ENCODE data around the gene RNF217. TPM values are rescaled to one million over a fixed set of nuclear protein-coding genes. Genes with fewer than 3 reads are reported as not detected.

RNF217 gene
- total RNA-seq, 2 donors from 2014 or later = 8.6 to 15.5 TPM

- no peak for DNase-seq
- ATAC-seq = no peak
- intact Hi-C loops (cut with DNase I, micrococcal nuclease) = no loop called here
Observed at GRCh38 chr6:125075741-125076481, 113.7 kb downstream of the RNF217 start.

GRCh38 chr6:125076482-125076742, 114.2 kb downstream of the RNF217 start:
- DNase-seq (no peak), ATAC-seq (no peak)
- intact Hi-C loops (cut with DNase I, micrococcal nuclease) = no loop called here

DNA sequence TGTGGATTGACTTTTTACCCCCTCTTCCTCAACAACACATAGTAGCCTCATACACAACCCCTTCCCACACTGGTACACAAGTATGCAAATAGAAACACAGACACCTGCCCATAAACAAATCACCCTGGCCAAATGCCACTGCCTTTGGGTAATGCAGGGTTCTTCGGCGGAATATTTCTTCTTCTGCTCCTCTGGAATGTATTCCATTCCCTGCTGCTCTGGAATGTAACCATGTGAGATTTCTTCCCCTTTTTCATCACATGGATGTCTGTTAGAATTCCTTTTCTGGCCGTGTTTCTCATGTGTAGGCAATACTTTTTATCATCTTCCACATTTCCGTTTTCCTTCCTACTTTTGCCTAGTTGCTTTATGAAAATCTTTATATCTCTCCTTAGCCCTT, 115.2 kb downstream of the RNF217 start:
- DNase-seq (no peak), ATAC-seq (no peak)
- intact Hi-C loops (cut with DNase I, micrococcal nuclease) = no loop called here

DNA sequence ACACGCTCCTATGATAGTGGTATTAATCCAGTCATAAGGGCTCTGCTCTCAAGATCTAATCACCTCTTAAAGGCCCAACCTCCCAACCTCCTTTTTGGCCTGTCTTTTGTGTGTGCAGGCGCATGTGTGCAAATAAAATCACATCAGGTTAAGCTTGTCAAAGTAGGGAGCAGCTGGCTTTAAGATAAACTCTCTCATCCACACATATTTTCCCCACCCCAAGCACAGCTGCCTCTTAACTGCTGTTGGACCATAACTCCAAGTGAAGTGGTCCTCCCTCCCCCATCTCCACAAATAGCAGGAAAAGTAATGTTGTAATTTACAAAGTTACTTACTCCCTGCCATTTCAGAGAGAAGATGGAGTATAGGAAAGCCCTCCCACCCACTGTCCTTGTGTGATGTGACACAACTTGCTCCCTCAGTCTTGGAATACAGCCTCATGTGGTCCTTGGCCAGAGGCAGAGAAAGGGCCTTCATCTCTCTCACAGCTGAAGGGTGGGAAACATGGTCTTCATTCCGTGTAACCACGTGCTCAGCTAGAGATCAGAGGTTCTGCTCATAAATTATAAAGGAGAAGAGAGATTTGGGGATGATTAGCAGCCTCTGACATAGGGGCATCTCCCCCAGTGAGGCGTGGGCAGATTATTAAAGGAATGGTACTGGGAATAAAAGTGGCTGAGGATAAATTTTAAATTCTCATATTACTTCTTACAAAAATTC, 116.5 kb downstream of the RNF217 start:
- intact Hi-C loops (cut with DNase I, micrococcal nuclease) = no loop called here
- DNase-seq (no peak), ATAC-seq (no peak)

- intact Hi-C loops (cut with DNase I, micrococcal nuclease) = no loop called here
- DNase-seq (no peak), ATAC-seq (no peak)
Observed at GRCh38 chr6:125082908-125083683, 120.9 kb downstream of the RNF217 start.

DNA sequence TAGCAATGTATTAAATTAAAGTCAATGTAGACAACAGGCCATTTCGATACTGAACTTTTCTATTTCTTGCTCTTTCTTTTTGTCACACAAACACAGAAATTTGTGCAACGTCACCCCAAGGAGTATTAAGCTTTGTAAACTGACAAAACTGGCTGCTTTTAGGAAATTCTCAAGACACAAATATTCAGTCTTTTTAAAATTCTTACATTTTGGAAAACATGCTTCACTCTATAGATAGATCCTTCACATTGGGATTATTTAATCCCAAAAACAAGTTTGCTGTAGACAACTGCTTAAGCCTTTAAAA, 121.4 kb downstream of the RNF217 start:
- no peak for DNase-seq
- intact Hi-C loops (cut with DNase I, micrococcal nuclease) = no loop called here
- ATAC-seq = no peak

DNA sequence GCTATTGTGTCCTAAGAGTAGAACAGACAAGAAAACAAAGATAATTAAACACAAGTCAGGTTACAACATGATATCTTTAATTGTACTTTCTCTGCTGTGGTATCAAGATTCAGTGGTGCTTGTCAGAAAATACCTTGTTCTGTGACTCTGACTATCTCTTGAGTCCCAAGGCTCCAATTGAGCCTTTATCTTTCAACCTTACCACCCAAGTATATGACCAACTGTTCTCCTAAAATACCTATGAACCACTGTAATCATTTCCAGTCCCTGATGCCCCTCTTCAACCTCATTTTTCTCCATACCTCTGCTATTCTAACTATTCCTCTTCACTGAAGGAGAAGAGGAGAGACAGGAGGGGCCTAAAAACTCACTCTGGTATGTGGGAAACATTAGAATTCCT, 124.5 kb downstream of the RNF217 start:
- DNase-seq (no peak), ATAC-seq (no peak)
- intact Hi-C loops (cut with DNase I, micrococcal nuclease) = no loop called here

GRCh38 chr6:125088963-125089362, 126.7 kb downstream of the RNF217 start:
- no peak for DNase-seq
- intact Hi-C loops (cut with DNase I, micrococcal nuclease) = no loop called here
- ATAC-seq = no peak

DNA sequence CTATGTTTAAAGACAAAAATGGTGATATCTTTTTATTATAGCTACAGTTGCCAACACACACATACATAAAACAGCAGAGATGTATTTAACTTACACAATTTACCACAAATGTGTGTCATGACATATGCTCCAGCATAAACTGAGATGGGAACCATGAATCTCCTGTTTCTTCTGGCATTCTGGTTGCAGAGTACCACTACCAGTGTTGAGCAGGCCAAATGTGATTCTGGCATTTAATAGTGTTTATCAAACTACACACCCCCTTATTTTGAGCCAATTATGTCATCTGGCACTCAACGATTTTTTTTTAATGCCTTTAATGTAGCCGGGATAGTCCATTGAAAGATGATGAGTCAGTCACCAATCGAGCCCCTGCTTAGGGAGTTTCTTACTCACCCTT, 132.3 kb downstream of the RNF217 start:
- ATAC-seq (no peak), DNase-seq (no peak)
- intact Hi-C loops (cut with DNase I, micrococcal nuclease) = no loop called here

DNA sequence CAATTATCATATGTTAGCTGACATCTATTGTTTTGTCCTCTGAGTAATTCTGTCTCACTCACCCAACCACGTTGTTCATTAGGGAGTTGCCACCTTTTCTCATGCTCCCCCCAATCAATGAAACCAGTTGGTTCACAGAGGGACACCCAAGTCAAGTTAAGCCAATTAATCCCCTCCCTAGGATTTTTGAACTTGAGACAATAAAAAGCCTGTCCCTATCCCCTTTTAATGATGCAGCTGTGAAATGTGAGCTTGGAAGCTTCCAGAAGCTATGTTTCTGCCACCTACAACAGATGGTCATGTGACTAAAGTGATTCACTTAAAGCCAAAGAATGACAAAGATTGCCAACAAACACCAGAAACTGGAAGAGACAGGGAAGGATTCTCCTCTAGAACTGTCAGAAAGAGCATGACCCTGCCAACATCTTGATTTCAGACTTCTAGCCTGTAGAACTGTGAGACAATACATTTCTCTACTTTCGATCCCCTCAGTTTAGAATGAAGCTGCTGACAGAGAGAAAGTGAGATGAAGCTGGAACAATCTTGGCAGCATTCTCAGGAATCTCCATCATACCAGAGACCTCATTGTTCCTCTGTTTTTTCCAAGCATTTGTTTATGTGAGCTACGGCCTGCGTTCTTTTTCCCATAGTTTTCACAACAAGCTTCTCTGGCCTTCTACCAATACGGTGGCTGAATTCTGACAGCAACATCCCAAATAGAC, 133.5 kb downstream of the RNF217 start:
- intact Hi-C loops (cut with DNase I, micrococcal nuclease) = no loop called here
- DNase-seq = no peak
- no peak for ATAC-seq

DNA sequence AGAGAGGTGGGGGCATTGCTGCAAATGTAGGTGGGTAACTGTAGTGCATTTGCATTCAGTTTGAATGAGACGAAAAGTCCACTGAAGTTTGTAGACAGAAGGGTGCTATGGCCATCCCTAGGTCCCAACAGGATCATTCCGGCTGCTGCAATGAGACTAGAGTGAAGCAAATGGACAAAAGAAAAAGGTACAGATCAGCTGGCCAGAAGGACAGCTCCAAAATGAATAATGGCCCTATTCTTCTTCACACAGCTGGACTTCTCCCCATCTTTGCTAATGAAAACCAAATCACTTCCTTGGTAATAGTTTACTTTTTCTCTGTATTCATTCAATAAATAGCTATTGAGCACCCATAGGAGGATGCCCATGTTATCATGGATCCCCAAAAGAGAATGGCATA, 134.9 kb downstream of the RNF217 start:
- DNase-seq (no peak), ATAC-seq (no peak)
- intact Hi-C loops (cut with DNase I, micrococcal nuclease) = no loop called here

GRCh38 chr6:125098253-125098652, 136.0 kb downstream of the RNF217 start:
- DNase-seq (no peak), ATAC-seq (no peak)
- intact Hi-C loops (cut with DNase I, micrococcal nuclease) = no loop called here

GRCh38 chr6:125099211-125100073, 137.2 kb downstream of the RNF217 start:
- DNase-seq = peak; percentile 67 to 68
- ATAC-seq = peak; percentile 95
- intact Hi-C loops (cut with DNase I, micrococcal nuclease) = loop anchor here in 1 of 2 donors (10.0 kb wide), 1 partner anchor 145 kb away; no protein-coding TSS in a partner anchor

DNA sequence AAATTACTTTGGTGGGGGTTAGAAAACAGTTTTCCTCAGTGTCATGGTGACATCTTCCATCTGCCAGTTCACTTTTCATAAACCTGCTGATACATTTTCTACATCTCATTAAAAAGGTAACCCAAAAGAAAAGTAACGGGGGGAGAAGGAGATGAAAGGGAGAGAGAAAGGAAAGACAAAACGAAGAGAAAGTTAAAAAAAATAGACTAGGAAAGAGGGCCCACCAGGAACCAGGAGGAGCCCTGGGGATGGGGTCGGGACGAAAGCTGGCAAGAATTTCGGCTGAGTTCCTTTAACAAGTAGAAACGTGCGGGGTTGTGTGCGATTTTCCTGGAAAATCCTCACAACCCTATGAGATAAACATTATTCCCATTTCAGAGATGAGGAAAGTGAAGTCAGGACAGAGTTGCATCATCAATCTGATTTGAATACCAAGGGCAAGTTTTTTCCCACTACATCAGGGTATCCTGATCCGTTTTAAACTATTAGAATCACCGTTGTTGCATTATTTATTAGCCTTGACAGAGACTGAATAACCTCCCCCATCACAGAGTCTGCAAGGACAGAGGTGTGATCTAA, 137.9 kb downstream of the RNF217 start:
- DNase-seq (no peak), ATAC-seq (no peak)
- intact Hi-C loops (cut with DNase I, micrococcal nuclease) = loop anchor here in 1 of 2 donors (10.0 kb wide), 1 partner anchor 145 kb away; no protein-coding TSS in a partner anchor

DNA sequence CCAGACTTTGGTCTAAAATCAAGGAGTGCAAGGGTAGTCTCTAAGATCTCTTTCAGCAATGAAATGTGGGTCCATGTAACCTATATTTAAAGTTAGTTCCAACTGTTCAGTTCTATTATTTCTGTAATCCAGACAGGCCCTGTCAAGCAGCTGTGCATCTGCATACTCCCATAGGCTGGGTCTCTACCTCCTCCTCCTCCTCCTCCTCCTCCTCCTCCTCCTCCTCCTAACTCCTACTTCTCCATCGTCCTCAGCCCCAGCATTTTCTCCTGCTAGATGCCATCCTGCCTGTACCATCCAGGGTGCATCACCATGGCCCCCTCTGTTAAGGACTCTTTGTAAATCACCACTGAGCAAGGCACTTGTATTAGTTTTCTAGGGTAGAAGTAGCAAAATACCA, 138.9 kb downstream of the RNF217 start:
- ATAC-seq (no peak), DNase-seq (no peak)
- intact Hi-C loops (cut with DNase I, micrococcal nuclease) = loop anchor here in 1 of 2 donors (10.0 kb wide), 1 partner anchor 146 kb away; no protein-coding TSS in a partner anchor

DNA sequence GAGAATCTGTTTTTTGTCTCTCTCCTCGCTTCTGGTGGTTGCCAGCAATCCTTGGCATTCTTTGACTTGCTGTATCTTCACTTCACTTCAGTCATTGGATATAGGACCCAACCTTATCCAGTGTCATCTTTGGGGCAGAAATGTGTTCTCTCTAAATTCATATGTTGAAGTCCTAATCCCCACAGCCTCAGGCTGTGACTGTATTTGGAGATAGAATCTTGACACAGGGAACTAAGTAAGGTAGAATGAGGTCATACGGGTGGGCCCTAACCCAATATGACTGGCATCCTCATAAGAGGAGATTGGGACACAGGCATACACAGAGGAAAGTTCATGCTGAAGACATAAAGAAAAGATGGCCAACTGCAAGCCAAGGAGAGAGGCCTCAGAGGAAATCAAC, 139.4 kb downstream of the RNF217 start:
- DNase-seq = no peak
- no peak for ATAC-seq
- intact Hi-C loops (cut with DNase I, micrococcal nuclease) = loop anchor here in 1 of 2 donors (10.0 kb wide), 1 partner anchor 147 kb away; no protein-coding TSS in a partner anchor

DNA sequence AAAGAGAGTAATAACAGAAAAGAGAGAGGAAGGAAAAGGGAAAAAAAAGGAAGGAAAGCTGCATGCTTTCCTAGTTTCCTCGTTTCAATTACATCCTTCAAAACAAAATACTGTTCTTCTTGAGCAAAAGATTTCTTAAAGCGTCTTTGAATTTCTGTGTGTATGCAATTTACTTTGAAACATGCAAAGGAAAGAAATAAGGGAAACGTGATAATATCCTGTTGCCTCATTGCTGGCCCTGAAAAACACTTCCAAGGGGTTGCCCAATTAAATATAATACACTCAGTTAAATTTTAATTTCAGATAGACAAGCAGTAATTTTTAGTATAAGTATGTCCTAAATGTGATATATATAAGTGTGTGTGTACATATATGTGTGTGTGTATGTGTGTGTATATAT, 140.2 kb downstream of the RNF217 start:
- ATAC-seq (no peak), DNase-seq (no peak)
- intact Hi-C loops (cut with DNase I, micrococcal nuclease) = loop anchor here in 1 of 2 donors (10.0 kb wide), 1 partner anchor 148 kb away; no protein-coding TSS in a partner anchor

DNA sequence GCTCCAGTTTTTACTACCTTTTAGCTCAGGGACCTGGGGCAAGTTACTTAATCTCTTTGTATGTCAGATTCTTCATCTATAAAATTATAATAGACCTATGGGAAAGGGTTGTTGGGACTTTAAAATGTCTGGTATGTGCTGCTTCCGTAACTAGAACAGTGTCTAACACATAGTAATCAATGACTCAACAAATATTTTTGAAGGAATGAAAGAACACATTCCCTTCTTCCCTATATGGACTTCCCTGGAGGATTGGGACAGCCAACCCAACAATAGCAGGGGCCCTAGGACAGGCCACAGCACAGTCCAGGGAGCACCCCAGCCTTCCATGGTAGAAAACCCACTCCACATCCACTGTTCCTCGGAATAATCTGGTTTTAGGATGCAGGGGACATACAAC, 140.7 kb downstream of the RNF217 start:
- ATAC-seq = no peak
- DNase-seq = no peak
- intact Hi-C loops (cut with DNase I, micrococcal nuclease) = loop anchor here in 1 of 2 donors (10.0 kb wide), 1 partner anchor 148 kb away; no protein-coding TSS in a partner anchor
